Medulla oblongata (tissue), 1 donor: ENCODE measurements around the gene PSMB3.
"Not testable (repeated sequence)": the region's sequence is repeated elsewhere in the genome, so short reads cannot be mapped to it uniquely, and the experiment has no call there.

Source experiments
- DNase-seq: peaks from one replicate; pipeline ENCODE4 v3.0.0-alpha.2; 2015; ENCODE audit errors: extremely low spot score

PSMB3 gene

DNA sequence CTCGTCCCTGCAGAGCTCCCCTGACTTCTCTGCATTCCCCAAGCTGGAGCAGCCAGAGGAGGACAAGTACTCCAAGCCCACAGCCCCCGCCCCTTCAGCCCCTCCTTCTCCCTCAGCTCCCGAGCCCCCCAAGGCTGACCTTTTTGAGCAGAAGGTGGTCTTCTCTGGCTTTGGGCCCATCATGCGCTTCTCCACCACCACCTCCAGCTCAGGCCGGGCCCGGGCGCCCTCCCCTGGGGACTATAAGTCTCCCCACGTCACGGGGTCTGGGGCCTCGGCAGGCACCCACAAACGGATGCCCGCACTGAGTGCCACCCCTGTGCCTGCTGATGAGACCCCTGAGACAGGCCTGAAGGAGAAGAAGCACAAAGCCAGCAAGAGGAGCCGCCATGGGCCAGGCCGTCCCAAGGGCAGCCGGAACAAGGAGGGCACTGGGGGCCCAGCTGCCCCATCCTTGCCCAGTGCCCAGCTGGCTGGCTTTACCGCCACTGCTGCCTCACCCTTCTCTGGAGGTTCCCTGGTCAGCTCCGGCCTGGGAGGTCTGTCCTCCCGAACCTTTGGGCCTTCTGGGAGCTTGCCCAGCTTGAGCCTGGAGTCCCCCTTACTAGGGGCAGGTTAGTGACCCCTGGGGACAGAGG, 36.1 kb upstream of the PSMB3 start:
- DNase-seq = no peak

DNA sequence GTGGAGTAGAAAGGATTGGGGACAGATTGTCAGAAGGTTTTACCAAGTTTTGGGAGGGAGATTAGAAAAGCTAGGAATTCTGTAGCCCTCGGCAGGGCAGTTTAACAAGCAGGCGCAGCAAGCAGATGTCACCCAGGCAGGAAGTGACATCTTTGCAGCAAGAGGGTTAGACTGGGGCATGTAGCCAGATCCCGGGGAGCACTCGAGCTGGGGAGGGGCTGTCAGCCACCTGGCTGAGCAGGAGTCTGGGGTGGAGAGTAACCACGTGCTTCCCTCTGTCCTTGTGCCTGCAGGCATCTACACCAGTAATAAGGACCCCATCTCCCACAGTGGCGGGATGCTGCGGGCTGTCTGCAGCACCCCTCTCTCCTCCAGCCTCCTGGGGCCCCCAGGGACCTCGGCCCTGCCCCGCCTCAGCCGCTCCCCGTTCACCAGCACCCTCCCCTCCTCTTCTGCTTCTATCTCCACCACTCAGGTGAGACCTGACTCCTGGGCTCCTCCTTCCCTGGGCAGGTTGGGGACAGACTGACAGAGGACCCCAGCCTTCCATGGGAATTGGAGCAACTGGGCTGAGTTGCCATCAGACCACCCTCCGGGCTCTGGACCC, 35.3 kb upstream of the PSMB3 start:
- no peak for DNase-seq

DNA sequence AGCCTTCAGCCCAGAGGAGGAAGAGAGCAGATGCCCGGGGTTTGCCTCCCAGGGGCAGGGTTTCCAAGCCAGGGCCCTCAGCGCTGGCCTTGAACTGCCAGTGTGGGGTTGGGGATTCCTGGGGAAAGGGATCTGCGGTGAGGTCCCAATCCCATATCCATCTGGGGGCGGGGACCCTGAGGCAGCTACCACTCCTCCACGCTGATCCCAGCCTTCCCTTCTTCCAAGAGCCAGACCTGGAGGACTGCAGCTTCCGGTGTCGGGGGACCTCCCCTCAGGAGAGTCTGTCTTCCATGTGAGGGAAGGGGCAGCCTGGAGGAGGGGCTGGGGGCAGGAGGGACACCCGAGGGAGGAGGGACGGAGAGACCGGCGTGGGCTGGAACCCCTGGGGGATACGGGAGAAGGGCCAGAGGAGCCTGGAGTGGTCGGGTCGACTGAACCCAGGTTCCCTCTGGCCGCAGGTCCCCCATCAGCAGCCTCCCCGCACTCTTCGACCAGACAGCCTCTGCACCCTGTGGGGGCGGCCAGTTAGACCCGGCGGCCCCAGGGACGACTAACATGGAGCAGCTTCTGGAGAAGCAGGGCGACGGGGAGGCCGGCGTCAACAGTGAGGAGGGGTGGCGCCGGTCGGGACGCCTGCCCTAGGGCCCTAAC, 33.1 kb upstream of the PSMB3 start:
- no peak for DNase-seq

DNA sequence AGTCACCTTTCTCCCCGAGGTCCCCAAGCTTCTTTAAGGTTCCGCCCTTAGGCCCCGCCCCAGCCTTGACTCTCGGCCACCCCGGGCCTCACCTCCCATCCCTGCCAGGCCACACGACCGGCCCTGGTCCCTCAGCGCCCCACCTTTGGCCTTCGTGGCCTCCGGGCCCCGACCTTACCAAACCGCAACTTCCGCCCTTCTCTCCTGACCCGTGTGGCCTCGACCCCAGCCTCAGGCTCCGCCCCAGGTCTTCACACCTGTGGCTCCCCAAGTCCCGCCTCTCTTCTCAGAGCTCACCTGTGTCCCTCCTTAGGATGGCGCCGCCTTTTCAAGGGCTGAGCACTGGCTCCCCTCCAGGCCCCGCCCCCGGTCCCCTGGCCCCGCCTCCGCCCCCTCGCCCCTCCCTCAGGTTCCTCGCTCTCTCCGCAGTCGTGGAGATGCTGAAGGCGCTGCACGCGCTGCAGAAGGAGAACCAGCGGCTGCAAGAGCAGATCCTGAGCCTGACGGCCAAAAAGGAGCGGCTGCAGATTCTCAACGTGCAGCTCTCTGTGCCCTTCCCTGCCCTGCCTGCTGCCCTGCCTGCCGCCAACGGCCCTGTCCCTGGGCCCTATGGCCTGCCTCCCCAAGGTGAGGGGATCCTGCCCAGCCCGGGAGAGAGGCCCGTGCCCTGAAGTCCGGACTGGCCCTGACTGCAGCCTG, 32.4 kb upstream of the PSMB3 start:
- no peak for DNase-seq

DNA sequence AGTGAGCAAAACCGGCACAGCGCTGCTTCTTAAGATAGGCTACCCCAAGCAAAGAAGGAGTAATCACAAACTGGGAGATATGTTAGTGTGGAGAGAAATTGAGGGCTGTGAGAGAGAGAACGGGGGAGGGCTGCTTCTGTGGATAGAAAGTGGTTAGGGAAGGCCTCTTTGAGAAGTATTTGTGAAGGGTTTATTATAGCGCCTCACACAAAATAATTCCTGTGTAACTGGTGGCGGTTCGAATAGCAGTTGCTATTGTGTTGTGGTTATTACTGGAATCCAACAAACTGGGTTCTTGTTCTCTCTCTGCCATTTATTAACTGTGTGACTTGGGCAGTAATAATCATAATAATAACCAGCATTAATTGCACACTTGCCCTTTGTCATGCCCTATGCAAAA, 31.6 kb upstream of the PSMB3 start:
- no peak for DNase-seq

DNA sequence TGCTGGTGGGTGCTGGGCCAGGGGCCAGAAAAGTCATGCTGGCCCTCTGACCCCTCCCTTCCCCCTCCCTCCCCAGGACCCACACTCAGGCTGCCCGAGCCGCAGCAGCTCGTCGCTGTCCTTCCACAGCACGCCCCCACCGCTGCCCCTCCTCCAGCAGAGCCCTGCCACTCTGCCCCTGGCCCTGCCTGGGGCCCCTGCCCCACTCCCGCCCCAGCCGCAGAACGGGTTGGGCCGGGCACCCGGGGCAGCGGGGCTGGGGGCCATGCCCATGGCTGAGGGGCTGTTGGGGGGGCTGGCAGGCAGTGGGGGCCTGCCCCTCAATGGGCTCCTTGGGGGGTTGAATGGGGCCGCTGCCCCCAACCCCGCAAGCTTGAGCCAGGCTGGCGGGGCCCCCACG, 30.7 kb upstream of the PSMB3 start:
- DNase-seq = no peak

DNA sequence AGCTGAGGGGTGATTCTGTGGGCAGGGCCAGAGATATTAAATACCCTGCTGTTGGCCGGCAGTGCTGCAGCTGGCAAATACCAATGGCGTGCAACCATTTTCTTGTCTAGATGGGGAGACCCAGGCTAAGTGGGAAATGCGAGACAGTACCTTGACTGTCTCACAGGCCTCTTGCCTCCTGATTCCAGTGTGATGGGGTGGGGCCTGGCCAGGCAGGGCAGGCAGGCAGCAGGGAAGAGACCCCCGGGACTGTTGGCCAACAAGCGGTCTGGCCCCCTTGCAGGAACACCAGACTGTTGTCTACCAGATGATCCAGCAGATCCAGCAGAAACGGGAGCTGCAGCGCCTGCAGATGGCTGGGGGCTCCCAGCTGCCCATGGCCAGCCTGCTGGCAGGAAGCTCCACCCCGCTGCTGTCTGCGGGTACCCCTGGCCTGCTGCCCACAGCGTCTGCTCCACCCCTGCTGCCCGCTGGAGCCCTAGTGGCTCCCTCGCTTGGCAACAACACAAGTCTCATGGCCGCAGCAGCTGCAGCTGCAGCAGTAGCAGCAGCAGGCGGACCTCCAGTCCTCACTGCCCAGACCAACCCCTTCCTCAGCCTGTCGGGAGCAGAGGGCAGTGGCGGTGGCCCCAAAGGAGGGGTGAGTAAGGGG, 28.1 kb upstream of the PSMB3 start:
- peak; percentile 85 for DNase-seq

DNA sequence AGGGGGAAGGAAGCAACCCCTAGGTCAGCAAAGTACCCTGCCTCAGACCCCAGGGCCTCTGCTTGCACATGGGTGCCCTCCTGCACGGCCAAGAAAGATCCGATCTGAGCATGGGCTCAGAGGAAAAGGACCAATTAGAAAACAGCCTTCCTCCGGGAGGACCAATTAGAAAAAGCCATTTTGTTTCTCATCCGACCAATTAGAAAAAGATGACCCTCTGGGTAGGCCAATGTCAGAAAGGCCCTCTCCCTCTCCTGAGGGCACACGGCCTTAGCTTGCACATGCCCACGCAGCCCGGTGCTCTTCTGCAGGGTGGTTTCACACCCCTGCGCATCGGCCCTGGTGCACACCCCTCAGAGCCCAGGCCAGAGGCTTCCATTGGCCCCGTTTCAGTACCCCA, 27.5 kb upstream of the PSMB3 start:
- no peak for DNase-seq

DNA sequence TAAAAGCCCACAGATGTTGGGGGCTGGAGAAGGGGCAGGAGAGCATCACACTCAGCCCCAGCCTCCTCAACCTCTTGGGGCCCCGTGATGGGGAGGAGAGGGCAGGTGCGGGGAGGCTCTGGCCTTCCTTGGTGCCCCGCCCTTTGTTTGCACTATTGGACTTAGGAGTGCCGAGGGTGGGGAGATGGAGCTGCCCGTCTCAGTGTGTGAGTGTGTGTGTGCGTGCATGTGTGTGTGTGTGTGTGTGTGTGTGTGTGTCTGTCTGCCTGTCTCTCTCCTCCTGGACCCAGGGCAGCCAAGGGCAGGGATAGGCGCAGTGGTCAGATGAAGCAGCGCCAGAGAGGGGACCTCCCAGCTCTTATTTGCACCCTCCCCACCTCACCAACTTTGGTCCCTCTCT, 26.4 kb upstream of the PSMB3 start:
- DNase-seq = not testable (repeated sequence)

DNA sequence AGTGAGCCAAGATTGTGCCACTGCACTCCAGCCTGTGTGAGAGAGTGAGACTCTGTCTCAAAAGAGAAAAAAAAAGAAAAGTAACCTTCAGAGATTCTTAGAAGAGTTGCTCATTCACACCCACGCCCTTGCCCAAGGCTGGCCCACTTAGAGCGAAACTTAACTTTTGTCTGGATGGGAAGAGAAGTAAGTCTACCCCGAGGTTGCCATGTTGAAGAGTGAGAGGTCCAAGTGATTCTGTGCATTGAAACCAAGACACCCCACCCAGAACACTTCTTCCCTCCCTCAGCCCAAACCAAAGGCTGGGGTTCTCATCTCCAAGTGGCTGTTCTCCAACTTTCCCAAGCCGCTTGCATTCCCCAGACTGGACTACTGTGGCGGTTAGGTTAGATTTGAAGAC, 24.8 kb upstream of the PSMB3 start:
- DNase-seq = no peak

DNA sequence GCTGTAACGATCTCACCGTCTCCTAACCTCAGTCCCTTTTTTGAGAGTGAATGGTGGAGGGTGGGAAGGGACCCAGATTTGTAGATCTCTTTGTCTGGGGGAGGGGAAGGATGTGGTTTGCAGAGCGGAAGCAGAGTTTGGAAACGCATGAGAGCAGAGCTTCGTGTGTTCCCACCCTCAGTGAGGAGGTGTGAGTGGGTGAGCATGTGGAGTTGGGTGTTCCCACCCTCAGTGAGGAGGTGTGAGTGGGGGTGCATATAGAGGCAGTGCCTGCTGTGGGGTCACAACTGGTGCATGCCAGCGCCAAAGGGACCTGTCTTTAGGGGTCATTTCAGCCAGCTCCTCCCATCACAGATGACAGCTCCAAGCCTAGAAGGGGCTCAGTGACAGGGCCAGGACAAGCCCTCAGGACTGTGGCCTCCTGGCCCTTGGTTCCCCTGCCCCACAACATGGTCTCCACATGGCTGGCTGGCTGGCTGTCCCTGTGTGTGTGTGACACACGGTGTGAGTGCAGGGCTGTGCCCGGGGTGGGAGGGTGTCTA, 24.2 kb upstream of the PSMB3 start:
- DNase-seq = no peak

DNA sequence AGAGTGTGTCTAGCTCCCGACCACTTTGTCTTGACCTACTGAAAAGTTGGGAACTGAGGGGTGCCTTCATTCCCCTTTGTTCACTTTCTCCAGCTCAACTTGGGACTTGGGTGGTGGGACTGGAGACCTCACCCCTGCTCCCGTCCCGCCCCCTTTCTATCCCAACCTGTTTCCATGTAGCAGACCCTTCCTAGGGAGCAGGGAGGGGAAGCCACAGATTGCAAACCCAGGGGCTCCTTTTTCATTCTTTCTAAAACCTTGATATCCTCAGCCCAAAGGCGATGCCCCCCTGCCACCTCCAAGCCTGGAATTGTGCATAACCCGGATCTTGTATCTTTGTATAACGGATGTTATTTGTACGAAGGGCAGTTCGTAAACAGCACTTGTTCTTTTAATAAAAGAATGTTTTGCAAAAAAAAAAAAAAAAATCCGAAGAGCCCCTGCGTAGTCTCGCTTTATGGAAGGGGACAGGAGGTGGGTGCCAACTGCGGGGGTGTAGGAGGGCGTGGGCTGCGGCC, 23.1 kb upstream of the PSMB3 start:
- no peak for DNase-seq

DNA sequence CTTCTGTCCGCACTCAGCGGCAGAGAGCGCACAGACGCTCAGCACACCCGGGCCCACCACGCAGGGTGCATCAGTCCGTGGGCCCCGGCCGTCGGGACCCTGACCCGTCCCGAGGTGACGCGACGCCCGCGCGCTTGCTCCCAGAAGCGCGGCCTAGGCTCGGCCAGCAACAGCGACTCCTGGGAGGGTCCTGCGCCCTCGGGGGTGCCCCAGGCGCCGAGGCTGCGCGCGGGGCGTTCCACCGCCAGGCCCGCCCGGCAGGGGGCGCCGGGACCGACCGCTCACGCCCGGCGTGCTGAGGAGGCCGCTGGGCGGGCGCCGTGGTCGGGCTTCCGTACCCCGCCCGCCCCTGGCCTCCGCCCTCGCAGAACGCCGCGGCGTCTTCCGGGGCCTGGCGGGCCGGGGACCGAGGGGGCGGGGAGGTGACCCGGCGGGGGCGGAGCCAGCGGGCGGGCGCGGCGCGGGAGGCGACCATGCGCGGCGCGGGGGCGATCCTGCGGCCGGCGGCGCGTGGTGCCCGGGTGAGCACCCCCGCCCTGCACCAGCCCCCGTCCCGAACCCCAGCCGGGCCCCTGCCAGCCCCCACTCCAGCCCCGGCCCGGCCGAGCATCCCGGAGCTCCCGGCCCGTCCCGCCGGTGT, 22.5 kb upstream of the PSMB3 start, which contains the start of gene CISD3:
TSS of gene CISD3 (plus strand) at position 456 of the 640 bp plus-strand sequence. CDS start at position 474, 18 bp downstream.
- peak; percentile 87 for DNase-seq

DNA sequence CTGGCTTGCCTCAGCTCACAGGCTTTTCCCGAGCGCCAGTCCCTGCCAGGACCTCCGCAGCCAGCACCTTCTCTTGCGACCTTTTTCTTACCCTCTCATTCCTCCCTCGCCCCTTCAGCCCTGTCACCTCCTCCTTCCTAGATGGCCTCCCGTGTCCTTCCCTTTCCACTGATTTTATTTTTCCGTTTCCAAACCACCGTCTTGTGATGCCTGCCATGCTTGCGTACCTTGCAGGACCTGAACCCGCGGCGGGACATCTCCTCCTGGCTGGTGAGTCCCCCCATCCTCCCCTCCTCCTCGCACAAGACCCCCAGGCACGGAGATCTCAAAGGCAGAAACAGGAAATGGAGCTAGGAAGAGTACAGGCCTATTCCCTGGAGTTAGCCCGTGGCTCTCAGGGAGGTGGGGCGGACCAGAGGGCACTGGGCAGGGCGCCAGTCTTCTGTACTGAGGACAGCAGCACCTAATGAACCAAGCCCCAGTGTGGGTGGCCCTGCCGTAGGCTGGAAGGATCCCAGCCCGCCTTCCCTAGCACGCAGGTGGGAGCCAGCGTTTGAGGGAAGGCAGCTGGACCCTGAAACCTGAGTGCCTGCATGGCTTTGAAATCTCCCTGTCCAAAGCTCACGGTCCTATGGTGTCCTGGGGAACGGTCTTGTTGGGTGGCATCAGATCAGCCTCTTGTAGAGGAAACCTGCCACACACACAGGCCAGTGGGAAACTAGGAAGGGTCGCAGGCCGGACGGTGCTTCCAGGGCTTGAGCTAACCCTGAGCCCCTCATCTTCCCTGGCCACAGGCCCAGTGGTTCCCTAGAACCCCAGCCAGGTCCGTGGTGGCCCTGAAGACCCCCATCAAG, 21.8 kb upstream of the PSMB3 start:
- no peak for DNase-seq

DNA sequence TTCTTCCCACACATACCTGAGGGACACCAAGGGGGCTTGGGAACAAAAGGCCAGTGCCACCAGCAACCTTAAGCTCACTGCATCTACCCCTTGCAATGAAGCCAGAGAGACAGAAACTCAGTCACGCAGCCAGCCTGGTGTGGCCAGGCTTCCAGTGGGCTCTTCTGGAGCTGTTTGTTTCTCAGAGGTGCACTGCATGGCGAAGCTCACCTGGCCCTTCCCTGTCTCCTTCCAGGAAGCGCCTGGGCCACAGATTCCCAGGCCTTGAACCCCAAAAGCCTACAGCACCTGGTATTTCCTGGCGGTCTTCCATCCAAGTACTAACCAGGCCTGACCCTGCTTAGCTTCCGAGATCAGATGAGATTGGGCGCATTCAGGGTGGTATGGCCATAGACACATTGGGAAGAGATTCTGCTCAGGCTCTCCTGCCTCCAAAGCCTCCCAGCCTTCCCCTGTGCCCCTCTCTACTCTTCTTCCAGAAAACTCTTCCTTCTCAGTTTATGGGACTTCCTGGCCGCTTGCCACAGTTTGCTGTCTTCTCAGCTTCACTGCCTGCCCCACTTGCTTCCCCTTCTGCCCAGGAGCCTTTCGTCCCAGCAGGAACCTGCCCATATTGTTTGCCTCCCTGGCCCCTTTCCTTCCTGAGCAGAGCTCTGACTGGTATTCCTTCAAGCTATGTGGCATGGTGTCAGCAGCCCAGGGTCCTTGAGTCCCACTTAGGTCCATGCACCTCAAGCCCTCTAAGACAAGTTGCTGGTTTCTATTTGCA, 20.8 kb upstream of the PSMB3 start:
- DNase-seq = no peak

DNA sequence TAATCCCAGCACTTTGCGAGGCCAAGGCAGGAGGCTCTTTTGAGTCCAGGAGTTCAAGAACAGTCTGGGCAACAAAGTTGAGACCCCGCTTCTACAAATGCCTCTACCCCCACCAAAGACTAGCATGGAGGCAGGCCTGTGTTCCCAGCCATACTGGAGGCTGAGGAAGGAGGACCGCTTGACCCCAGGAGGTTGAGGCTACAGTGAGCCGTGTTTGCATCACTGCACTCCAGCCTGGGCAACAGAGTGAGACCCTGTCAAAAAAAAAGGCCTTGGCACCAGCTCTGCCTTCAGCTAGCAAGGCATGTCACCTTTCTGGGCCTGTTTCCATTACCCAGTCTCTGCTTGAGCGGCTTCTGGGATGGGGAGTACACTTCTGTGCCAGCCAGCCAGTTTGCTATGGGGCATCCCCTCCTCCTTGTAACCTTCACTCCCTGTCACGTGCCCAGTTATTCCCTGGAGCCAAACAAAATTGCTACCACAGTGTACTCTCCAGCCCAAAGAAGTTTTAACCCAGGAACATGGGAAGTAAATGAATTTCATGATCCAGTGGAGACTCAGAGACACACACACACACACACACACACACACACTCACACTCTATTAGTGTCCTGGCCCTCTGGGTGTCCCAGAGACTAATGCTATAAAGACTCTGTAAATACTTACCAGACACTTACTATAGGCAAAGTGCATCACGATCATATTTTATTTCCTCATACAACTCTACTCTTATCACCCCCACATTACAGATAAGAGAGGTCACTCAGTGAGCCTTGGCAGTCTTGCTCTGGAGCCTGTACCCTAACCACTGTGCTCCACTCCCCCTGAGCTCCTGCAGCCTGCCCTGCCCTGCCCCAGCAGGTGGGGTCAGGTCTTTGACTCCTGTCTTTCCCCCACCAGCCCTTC, 19.9 kb upstream of the PSMB3 start:
- DNase-seq = no peak

DNA sequence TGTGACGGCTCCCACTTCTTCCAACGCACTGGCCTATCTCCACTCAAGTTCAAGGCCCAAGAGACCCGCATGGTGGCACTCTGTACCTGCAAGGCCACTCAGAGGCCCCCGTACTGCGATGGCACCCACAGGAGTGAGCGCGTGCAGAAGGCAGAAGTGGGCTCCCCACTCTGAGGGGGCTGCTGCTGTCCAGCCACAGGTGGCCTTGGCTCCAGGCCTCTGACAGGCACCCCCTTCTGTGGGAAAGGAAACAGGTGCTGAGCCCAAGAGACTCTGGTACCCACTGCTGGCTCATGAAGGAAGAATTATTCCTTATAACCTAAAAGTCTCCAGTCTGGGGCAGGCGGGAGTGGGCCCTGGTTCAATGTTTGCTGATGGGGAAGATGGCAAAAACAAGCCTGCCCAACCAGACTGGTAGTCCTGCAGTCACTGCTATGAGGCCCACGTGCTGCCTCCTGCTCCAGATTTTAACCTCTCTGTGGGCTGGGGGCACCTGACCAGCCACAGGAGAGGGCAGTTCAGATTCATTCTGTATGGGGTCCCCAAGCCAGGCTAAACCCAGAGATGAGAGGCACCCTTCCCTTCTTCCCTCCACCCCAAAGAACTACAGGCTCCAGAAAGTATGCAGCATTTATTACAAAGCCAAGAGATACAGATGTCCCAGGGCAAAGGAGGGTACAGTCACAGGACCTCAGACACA, 19.1 kb upstream of the PSMB3 start:
- DNase-seq = no peak
